CD4-positive, alpha-beta T cell treated with Interleukin-15 for 4 hours (primary cell): ENCODE data around the gene MYL7.
"Not testable (repeated sequence)": the region's sequence is repeated elsewhere in the genome, so short reads cannot be mapped to it uniquely, and the experiment has no call there.

Source experiments
- DNase-seq: peaks from one replicate; pipeline ENCODE4 v3.0.0-alpha.2; 2020; ENCODE audit warnings: low spot score

Gene MYL7

DNA sequence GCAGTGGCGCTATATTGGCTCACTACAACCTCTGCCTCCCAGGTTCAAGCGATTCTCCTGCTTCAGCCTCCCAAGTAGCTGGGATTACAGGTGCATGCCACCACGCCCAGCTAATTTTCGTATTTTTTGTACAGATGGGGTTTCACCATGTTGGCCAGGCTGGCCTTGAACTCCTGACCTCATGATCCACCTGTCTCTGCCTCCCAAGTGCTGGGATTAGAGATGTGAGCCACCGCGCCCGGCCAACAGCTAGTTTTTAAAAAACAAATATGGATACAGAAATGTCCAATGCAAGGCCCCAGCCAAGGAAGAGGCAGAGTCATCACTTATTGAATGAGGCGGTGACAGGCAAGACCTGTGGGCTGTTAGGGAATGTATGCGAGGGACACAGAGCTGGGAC lies 30.8 kb upstream of the MYL7 start:
- not testable (repeated sequence) for DNase-seq

DNA sequence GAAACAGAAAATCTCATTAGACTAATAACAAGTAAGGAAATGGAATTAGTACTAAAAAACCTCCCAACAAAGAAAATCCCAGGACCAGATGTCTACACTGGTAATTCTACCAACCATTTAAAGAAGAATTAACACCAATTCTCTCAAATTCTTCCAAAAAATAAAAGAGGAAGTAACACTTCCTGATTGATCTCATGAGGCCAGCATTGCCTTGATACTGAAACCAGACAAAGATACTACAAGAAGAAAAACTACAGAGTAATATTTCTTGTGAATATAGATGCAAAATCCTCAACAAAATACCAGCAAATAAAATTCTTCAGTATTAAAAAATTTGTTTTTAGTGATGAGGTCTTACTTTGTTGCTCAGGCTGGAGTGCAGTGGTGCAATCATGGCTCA lies 26.8 kb upstream of the MYL7 start:
- DNase-seq, result no peak

DNA sequence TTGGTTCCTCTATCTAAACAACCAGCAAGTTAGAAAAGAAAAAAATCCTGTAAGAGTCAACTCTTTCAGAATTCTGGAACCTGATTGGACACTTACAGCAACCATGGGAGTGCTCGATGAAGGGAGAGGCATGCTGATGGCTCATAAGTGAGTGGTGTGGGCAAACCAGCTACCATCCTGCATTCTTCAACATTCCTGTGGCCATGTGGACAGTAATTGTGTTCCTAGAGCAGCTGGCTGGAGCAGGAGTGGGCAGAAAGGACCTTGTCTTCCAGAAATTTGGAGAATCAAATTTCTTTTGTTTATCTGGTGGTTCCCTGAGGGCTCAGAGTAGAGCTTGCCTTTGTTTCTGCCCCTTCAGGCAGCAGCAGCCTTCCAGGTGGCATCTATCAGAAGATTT lies 22.5 kb upstream of the MYL7 start:
- no peak for DNase-seq

DNA sequence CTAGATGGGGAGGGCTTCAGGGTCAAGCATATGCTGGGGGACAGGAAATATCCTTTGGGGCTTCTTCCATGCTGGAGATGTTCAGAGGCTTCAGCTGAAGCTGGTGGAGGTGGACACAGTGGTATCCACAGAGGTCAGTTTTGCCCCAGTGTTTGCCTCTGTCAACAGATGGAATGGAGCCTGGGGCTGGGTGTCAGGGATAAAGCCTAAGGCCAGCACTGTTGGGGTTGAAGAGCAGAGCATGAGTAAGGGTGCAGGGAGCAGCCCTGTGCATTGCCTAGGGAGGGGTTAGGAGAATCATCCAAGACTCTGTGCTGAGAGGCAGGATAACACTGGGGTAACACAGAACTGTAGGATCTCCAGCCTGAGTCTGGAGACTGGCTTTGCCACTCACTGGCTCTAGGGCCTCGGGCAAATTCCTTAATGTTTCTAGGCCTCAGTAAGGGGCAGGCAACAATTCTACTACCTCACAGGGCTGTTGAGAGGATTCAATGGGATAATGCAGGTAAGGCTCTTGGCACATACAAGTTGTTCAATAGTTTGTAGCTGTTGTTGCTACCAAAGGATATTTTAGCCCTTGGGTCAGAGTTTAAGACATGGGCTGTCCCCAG lies 21.8 kb upstream of the MYL7 start:
- no peak for DNase-seq

DNA sequence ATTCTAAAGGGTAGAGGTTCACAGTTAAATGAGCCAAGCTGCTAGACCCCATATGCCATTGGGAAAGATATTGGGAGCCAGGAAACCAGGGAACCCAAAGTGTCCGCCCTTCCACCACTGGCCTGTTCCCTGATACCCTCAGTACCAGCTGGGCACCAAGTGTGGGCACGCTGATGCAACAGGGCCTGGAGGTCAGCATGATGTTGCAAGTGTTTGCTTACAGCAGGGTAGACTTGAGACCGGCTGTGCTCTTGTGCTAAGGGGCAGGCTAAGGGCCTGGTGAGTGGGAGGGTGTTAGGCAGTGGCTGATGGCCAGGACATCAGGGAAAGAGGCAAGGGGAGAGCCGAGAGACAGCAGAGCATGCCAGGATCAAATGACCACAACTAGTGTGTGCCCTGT lies 21.0 kb upstream of the MYL7 start:
- DNase-seq, result no peak

DNA sequence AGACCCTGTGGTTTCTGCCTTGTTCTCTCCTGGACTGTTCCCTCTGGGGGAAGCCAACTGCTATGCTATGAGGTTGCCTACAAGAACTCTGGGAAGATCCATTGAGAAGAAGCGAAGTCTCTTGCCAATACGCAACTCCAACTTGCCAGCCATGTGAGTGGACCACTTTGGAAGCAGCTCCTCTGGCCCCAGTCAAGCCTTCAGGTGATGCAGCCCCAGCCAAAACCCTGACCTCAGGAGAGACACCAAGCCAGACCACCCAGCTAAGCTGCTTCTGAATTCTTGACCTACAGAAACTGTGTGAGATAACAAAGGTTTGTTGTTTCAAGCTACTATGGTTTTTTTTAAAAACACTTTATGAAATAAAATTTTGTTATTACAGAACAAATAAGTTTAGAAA lies 20.2 kb upstream of the MYL7 start:
- DNase-seq, result no peak

DNA sequence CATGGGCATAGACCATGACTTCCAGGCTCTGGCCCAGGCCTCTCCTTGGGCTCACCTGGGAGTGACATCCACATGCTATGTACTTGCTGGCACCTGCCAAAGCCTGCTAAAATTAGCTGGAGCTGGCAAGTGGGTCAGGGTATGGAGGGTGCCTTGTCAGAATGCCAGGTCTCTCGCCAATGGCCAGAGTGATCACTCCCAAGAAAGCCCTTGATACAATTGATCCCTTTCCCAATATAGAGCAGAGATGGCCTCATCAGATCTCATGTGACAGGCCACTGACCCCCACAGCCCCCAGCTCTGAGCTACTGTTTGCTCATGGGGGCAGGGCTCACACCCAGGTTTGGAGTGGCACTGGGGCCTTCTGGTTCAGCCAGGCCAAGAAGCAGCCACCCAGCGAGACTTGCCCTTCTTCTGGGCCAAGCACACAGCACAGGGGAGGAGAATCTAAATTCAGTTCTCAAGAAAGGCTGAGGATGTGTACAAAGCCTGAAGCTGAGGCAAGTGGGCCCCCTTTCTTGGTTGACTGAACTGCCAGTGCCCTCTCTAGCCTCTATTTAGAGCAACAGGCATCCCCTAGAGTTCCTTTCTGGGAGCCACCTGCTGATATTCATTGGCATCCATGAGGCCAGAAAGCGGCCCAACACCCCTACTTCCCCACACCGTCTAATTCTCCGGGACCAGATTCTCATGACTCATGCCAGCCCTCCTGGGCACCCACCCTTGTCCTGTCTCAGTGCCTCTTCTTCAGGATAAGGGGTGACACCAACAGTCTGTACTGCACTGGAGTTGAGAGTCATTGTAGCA lies 18.9 kb upstream of the MYL7 start:
- no peak for DNase-seq

DNA sequence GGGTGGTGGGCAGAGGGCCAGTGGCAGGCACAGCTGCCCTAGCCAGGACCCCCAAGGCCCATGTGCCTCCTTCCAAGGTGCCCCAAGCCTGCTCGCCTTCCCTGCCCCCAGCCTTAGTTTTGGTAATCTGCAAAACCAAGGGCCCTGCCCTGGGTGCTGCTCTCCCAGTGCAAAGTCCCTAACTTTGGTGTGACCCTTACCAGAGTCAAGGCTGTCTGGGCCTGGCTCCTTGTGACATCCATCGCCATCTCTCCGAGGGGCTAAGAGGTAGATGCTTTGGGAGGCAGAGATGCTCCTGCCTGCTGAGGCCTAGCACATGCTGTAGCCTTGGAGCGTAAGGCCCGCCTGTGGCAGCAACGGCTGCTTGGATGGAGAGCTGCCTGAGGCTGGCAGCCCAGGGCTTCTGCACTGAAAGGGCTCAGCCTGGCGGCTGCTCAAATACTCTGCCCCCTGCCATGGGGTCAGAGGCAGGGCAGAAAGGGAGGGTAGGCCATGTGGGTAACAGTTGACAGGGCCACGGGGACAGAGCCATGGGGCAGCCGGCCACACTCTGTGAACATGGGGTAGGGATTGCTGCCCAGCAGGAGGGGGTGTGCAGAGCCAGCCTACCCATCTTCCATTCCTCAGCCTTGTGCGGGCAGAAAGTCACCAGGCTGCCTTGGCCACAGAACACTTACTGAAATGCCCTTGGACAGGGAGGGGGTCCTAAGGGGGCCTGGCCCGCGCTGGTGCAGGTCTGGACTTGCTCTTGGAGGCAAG lies 17.9 kb upstream of the MYL7 start:
- no peak for DNase-seq

DNA sequence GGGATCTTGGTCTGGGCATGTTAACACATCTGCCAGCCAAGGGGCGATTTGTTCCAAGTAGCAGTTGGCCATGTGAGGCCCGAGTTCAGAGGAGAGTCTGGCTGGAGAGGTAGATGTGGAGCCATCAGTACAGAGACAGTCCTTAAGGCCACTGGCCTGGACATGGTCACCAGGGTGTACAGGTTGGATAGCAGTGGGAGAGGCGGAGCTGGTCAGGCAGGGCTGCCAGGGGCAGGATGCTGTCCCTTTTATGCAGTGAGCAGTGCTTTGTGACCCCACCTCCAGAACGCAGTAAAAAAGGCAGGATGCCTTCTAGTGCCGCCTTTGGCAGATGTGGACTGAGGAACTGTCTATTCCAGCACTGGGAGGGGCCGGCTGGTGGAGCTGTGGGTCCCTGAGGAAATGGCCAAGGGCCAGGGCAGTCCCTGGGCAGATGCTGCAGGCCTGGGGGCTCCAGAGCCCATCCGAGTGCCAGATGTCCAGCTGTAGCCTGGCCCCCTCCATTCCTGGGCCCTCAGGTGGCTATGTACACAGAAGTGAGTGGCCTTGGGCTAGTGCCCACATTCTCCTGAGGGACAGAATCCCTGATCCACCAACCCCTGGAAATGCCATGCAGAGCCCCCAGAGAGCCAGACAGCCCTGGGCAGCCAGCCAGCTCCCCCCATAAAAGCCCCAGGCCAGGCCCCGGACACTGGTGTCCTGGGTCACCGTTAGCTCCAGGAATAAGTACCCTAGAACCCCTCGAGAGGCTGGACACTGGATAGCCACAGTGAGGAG lies 17.2 kb upstream of the MYL7 start:
- DNase-seq, result no peak

DNA sequence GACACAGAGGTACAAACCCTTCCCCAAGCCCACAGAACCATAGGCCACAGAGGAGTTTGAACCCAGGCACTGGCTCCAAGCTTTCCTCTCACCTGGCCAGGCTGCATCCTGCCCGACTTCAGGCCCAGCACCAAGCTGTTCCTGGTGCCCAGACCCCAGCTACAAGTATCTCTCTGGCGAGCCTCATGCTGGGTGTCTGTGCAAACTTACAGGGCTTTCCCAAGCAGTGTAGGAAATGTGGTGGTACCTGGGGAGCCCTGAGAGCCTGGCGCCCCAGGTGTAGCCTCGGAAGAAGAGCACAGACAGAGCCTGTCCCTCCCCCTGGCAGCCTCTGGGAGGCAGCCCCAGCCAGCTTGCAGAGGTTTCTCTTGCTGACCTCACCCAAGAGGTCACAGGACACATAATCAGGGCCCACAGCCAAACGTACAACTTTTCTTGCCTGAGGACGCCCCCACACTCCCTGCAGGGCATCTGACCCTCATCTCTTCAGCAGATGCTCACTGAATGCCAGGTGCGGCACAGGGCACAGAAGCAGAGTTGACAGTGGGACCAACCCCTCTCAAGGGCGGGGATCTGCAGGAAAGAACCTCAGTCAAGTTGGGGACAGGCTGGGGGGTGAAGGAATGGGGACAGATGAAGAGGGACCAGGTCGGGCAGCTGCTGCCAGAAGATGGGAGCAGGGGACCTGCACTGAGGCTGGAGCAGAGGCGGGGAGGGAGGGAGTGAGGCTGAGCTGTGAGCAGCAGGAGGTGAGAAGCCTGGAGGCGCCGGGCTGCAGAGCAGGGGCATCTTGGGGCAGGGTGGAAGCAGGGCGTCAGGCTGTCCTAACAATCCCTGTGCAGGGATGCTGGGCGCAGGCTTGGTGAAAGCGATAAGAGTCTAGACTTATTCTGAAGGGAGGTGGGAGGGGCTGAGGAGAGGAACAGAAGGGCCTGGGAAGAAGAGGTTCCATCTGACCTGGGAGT lies 16.3 kb upstream of the MYL7 start:
- no peak for DNase-seq

DNA sequence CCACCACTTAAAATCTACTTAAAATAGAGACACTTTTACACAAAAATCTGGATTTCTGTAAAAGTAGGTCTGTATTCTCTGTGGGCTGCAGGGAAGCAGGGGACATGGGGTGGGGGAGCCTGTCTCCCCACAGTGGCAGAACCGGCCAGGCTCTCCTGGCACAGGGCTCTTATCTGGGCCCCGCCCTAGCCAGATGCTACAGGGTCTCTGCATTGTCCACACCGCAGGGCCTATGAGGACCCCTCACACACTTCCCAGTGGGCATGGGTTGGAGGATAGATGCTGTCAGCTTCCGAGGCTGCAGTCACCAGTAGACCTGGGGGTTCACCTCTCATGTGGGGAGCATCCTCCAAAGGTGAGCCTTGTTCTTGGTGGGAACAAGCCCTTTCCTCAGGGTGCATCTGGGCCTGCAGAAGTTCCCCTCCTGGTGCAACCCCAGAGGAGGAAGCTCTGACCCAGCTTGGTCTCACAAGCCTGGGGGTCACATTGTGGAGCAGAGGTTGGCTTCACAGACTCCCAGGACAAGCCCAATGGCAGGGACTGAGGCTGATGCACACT lies 15.4 kb upstream of the MYL7 start:
- no peak for DNase-seq

DNA sequence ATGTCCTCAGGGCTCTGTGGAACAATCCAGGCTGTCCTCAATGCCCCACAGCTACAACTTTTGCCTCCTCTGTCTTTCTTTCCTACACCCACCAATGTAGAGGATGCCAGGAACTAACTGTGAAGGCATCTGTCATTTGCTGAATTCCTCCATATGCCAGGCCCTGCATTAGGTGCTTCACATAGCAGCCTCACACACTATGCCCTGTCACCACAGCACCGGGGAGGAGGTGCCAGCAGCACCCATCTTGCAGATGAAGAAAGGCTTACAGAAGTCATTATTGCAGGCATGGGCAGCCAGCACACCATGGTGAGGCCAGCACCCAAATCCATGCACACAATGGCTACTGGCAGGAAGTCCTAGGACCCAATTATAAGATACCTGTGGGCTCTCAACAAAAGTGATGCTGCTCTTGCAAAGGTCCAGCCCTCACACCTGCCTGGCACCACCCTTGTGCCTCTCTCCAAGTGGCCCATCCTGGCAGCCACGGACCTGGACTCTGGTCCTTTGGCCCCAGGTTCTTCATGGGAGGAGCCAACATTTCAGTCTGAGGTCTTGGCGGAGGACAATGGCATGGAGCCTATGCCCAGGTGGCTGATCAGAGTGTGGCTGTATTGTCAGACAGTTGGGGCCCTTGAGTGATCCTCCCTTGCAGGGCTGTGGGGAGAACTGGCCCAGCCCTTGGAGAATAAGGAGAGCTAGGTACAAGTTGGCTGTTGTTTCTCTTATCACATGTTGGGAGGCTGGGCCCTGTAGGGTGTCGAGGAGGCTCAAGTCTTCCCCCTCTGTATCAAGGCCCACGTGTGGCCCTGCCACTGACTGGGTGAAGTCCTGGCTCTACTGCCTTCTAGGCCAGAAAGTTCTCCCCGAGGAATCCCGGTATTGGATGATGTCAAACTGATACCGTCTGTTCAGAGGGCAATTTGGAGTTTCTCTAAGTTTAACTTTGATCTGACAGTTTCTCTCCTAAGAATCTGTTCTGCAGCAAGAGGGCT lies 14.4 kb upstream of the MYL7 start:
- DNase-seq, result no peak

DNA sequence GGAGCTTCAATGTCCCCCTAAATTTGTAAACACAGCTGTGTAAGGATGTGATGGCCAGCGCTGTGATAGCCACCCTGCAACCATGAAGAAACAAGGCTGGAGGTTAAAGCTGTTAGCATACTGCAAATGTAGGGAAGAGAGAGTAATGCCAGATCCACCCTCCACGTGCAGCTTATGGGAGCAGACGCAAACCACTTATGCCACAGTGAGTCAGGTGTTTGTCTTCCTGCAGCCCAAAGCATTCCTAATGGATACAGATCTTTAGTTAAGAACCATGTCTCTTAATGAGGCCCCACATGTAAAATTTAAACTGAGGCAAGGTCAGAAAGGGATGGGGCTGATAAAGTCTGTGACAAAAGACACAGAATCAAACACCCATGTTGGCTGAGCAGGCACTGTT lies 13.6 kb upstream of the MYL7 start:
- no peak for DNase-seq

DNA sequence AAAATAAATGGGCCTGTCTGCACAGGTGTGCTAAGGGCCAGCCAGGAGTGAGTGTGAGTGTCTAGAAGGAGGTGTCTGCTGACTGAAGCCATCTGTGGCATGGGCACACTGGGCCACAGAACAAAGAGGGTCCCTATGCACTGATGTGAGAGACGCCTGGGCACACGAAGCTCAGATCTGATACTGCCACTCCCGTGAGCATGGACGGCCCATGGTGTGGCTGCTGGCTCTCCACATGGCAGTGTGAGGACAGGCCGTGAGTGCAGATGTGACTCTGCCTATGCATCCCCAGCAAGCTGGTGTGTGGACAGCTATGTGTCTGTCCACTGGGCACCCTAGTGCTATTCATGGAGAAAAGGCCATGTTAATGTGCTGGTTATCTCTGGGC lies 12.8 kb upstream of the MYL7 start:
- no peak for DNase-seq

DNA sequence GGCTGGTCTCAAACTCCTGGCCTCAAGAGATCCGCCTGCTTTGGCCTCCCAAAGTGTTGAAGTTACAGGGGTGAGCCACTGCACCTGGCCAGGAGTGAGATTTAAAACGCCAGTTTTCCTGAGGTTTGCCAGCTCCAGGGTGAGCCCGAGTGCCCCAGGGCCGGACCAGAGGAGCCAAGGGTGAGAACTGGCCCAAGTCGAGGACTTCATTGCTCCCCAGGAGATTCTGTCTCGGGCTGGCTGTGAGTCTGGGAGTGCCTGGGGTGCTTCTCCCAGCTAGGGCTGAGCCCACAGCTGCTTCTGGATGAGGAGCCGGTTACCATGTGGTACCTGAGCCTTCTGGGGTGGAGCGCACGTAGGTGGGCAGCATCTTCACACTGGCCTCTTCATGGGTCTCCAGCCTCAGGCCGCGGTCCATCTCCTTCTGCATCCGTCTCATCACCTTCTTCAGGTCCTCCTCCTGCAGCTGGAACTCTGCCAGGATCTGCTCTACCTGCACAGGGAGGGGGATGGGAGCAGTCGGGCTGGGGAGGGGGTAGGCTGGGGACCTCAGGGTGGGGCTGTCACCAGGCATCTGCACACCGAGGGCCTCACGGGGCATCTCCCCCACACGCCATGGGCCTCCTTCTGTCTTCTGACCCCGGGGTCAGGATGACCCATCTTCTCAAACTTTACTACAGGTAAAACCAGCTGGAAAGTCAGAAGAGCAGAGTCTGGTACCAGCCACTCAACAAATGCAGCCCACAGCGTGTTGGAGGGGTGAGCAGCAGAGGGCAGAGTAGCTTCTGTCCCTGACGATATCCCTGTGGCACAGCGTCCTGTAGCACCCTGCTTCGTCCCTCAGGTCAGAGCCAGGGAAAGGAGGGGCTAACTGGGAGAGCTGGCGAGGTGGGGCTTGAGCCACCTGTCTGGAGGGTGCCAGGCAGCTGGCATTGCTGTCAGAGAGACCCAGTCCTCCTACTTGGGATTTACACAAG lies 12.1 kb upstream of the MYL7 start:
- no peak for DNase-seq

DNA sequence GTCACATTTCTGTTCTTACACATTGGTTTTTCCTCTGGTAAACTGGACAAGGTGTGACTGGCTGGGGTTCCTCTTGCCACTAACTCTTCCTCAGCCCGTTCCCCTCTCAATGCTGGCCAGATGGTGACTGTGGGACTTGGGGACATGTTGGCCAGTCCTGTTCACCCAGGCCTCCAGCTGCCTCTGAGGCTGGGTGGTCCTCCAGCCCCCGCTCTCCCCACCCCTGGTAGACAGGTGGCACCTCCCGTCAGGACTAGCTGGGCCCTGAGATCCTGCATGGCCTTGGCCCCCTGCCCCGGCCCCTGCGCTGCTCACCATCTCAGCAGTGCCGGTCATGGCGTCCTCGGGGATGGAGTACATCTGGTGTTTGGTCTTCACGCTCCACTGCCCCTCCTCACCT lies 10.8 kb upstream of the MYL7 start:
- no peak for DNase-seq

DNA sequence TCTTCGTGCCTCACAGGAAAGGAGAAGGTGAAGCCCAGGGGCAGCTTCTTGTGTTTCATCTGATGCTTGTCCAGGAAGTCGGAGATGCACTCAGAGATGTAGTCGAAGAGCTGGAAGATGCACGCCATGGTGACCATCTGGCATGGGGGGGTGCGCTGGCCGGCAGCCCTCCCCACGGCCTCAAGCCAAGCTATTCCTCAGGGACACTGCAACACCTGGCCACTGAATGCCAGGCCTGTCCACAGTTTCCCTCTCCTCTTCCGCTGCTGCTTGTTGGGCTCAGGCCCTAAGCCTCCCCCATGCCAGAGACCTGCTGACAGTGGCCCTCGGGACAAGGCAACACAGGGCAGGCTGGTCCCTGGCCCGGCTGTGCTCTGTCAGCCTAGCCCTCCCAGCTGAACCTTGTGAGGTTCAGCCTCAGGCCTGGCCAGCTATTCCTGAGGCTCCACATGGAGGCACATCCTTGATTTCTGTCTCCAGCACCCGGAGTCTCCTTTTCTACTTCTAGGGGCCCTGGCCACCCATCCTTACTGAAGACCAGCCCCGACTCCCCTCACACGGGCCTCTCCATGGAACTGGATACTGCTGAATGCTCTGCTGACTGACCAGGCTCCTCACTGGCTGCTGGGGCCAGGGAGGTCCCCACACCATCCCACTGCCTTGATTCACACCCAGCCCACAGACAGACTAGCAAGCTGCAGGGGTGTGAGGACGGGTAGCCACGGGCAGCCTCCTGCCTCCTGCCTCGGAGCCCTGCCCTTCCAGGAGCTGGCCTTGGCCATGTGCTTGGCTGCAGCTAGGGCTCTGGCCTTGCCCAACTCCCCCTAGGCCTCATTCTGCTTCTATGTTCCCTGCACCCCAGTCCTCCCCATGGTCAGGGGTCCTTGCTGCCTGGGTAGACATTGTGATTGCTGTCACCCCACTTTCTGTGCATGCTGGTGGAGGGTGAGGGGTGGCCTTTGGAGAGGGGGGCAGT lies 10.1 kb upstream of the MYL7 start:
- DNase-seq, result no peak
